ENCODE data around the gene ST3GAL2. TPM values are rescaled to one million over a fixed set of nuclear protein-coding genes. Genes with fewer than 3 reads are reported as not detected.
"Not testable (repeated sequence)": the region's sequence is repeated elsewhere in the genome, so short reads cannot be mapped to it uniquely, and the experiment has no call there.

ST3GAL2 gene
- total RNA-seq, 1 experiment from 2014 or later = 13.6 TPM

GRCh38 chr16:70453892-70454221, 15.0 kb upstream of the ST3GAL2 start:
- Histone ChIP-seq H3K9me3 (replicated peaks) (no peaks in the 10 kb centered on the region), H3K4me3 (peak overlapping the region; percentile 81), H3K27ac (peak overlapping the region; percentile 89), H3K36me3 (no peaks in the 10 kb centered on the region), H3K27me3 (no peaks in the 10 kb centered on the region), H3K4me1 (peaks cover 3% of the 10 kb centered on the region)
- peak in 1 of 2 experiments; percentile 24 for DNase-seq

GRCh38 chr16:70453117-70453891, 14.4 kb upstream of the ST3GAL2 start:
- 0 out of 2 replicates have a peak overlapping the region, but pooled peaks have one; percentile 89 for H3K27ac ChIP-seq
- DNase-seq = no peak

GRCh38 chr16:70451004-70451340, 12.1 kb upstream of the ST3GAL2 start:
- H3K4me1 ChIP-seq; H3K36me3 ChIP-seq; H3K27ac ChIP-seq; H3K4me3 ChIP-seq; DNase-seq; H3K27me3 ChIP-seq; H3K9me3 ChIP-seq (replicated peaks): not testable (repeated sequence)

More at GRCh38 chr16:70453117-70453891, 14.4 kb upstream of the ST3GAL2 start:
- H3K27me3 ChIP-seq = no peaks in the 10 kb centered on the region
- no peaks in the 10 kb centered on the region for H3K36me3 ChIP-seq
- no peaks in the 10 kb centered on the region for H3K9me3 ChIP-seq (replicated peaks)
- H3K4me3 ChIP-seq = peak overlapping the region; percentile 81
- peaks cover 3% of the 10 kb centered on the region for H3K4me1 ChIP-seq

GRCh38 chr16:70450142-70451003, 11.5 kb upstream of the ST3GAL2 start:
- not testable (repeated sequence) for H3K27ac ChIP-seq; H3K4me1 ChIP-seq; H3K4me3 ChIP-seq; DNase-seq; H3K36me3 ChIP-seq; H3K9me3 ChIP-seq (replicated peaks); H3K27me3 ChIP-seq

- no peak for DNase-seq
- Histone ChIP-seq H3K4me3 (no peak overlapping the region), H3K9me3 (replicated peaks) (no peaks in the 10 kb centered on the region), H3K27ac (no peak overlapping the region), H3K36me3 (no peaks in the 10 kb centered on the region), H3K27me3 (no peaks in the 10 kb centered on the region), H3K4me1 (no peaks in the 10 kb centered on the region)
Measured at GRCh38 chr16:70448075-70448474, 9.2 kb upstream of the ST3GAL2 start.

GRCh38 chr16:70444249-70445063, 5.6 kb upstream of the ST3GAL2 start:
- 0 out of 2 replicates have a peak, but pooled peaks cover 5% of the 10 kb centered on the region for H3K4me1 ChIP-seq
- H3K4me3 ChIP-seq = no peak overlapping the region
- no peaks in the 10 kb centered on the region for H3K27me3 ChIP-seq
- no peak for DNase-seq
- H3K9me3 ChIP-seq (replicated peaks) = no peaks in the 10 kb centered on the region
- H3K27ac ChIP-seq = no peak overlapping the region
- H3K36me3 ChIP-seq = no peaks in the 10 kb centered on the region

- H3K4me3 ChIP-seq = no peak overlapping the region
- no peak for DNase-seq
- no peaks in the 10 kb centered on the region for H3K9me3 ChIP-seq (replicated peaks)
Measured at GRCh38 chr16:70442344-70442743, 3.4 kb upstream of the ST3GAL2 start.

GRCh38 chr16:70441406-70441990, 2.6 kb upstream of the ST3GAL2 start:
- no peak overlapping the region for H3K27ac ChIP-seq
- no peaks in the 10 kb centered on the region for H3K36me3 ChIP-seq
- H3K27me3 ChIP-seq = no peaks in the 10 kb centered on the region
- H3K4me3 ChIP-seq = no peak overlapping the region
- H3K4me1 ChIP-seq = peaks cover 11% of the 10 kb centered on the region
- no peaks in the 10 kb centered on the region for H3K9me3 ChIP-seq (replicated peaks)
- DNase-seq = no peak

More at GRCh38 chr16:70442344-70442743, 3.4 kb upstream of the ST3GAL2 start:
- Histone ChIP-seq H3K4me1 (0 out of 2 replicates have a peak, but pooled peaks cover 5% of the 10 kb centered on the region), H3K27ac (no peak overlapping the region), H3K27me3 (no peaks in the 10 kb centered on the region), H3K36me3 (no peaks in the 10 kb centered on the region)

- no peaks in the 10 kb centered on the region for H3K36me3 ChIP-seq
- no peak for DNase-seq
- H3K4me3 ChIP-seq = peak overlapping the region; percentile 70
- peaks cover 12% of the 10 kb centered on the region for H3K4me1 ChIP-seq
- H3K9me3 ChIP-seq (replicated peaks) = no peaks in the 10 kb centered on the region
- no peak overlapping the region for H3K27ac ChIP-seq
- H3K27me3 ChIP-seq = no peaks in the 10 kb centered on the region
Measured at GRCh38 chr16:70440009-70440692, 1.3 kb upstream of the ST3GAL2 start.

- peaks cover 19% of the 10 kb centered on the region for H3K4me1 ChIP-seq
- H3K27me3 ChIP-seq = no peaks in the 10 kb centered on the region
- no peak overlapping the region for H3K27ac ChIP-seq
- H3K9me3 ChIP-seq (replicated peaks) = no peaks in the 10 kb centered on the region
- DNase-seq = peak; percentile 15 to 18
- H3K36me3 ChIP-seq = no peaks in the 10 kb centered on the region
- peak overlapping the region; percentile 70 for H3K4me3 ChIP-seq
Measured at GRCh38 chr16:70438585-70438968, 323 bp downstream of the ST3GAL2 start.

GRCh38 chr16:70437582-70438557, 1.0 kb downstream of the ST3GAL2 start:
- peak; percentile 32 to 51 for DNase-seq
- no peak overlapping the region for H3K27ac ChIP-seq
- no peaks in the 10 kb centered on the region for H3K27me3 ChIP-seq
- no peaks in the 10 kb centered on the region for H3K36me3 ChIP-seq
- no peaks in the 10 kb centered on the region for H3K9me3 ChIP-seq (replicated peaks)
- H3K4me1 ChIP-seq = peaks cover 24% of the 10 kb centered on the region
- peak overlapping the region; percentile 70 for H3K4me3 ChIP-seq

GRCh38 chr16:70437017-70437581, 1.8 kb downstream of the ST3GAL2 start:
- peaks cover 30% of the 10 kb centered on the region for H3K4me1 ChIP-seq
- no peak overlapping the region for H3K27ac ChIP-seq
- no peaks in the 10 kb centered on the region for H3K36me3 ChIP-seq
- no peak overlapping the region; the same call in 1 of the 2 replicates for H3K4me3 ChIP-seq
- peak; percentile 77 to 84 for DNase-seq
- no peaks in the 10 kb centered on the region for H3K27me3 ChIP-seq
- H3K9me3 ChIP-seq (replicated peaks) = no peaks in the 10 kb centered on the region
